Right atrium auricular region (tissue), 2 donors: Measurements from ENCODE around the gene RPTOR. TPM values are rescaled to one million over a fixed set of nuclear protein-coding genes. Genes with fewer than 3 reads are reported as not detected.

ENCODE experiments used
- DNase-seq: peaks from one replicate; pipeline ENCODE4 v3.0.0-alpha.2; 2019; ENCODE audit warnings: low spot score
- H3K27ac ChIP-seq, 2 donors: fragments of 200-600 bp; sonication (generic); 1 replicate in 1 of 2; 2 replicates in 1 of 2; pipeline ENCODE4 v1.5.1; 2016 to 2019
- H3K27me3 ChIP-seq, 2 donors: fragments of 200-600 bp; sonication (generic); one replicate each; pipeline versions ENCODE4 v1.5.1 to v1.6.0; 2017 to 2019
- H3K36me3 ChIP-seq: fragments of 200-600 bp; sonication (generic); one replicate; pipeline ENCODE4 v1.5.1; 2016
- H3K4me1 ChIP-seq, 2 donors: fragments of 200-600 bp; sonication (generic); one replicate each; pipeline versions ENCODE4 v1.5.1 to v1.6.0; 2017 to 2019
- H3K4me3 ChIP-seq, 2 donors: fragments of 200-600 bp; sonication (generic); 1 replicate in 1 of 2; 2 replicates in 1 of 2; pipeline ENCODE4 v1.5.1; 2017 to 2019; ENCODE audit warnings: mild to moderate bottlenecking in 1 of 2, moderate library complexity in 1 of 2
- H3K9me3 ChIP-seq, 2 donors: fragments of 200-600 bp; sonication (generic); one replicate each; pipeline ENCODE4 v1.5.1; 2019
- CTCF ChIP-seq, 2 donors: fragments of 200-600 bp; sonication (generic); IDR thresholded peaks; one replicate each; pipeline ENCODE4 v1.5.1; 2019; ENCODE audit warnings: antibody characterized with exemption in 2 of 2
- total RNA-seq, 2 donors: library from RNA; depleted of rRNA; stranded (reverse); fragments of >200 nt; gene quantifications; one replicate each; pipeline ENCODE4 v1.1.0, GENCODE V29; 2016

RPTOR gene
- total RNA-seq, 2 donors from 2014 or later: 19.9 to 22.6 TPM

- H3K9me3 ChIP-seq: no peaks in the 10 kb centered on the region
- peaks cover 50% of the 10 kb centered on the region for H3K36me3 ChIP-seq
- TF ChIP-seq CTCF (IDR thresholded peaks at IDR 0.05): no peak
- H3K4me3 ChIP-seq: no peak overlapping the region
- H3K27ac ChIP-seq: no peak overlapping the region
- no peak for DNase-seq
- no peaks in the 10 kb centered on the region for H3K4me1 ChIP-seq
- no peaks in the 10 kb centered on the region for H3K27me3 ChIP-seq
These were observed 341.4 kb downstream of the RPTOR start for GRCh38 chr17:80885947-80886582.

- DNase-seq: no peak
These were observed 342.3 kb downstream of the RPTOR start for GRCh38 chr17:80886641-80887573.

GRCh38 chr17:80887639-80888175 lies 343.1 kb downstream of the RPTOR start:
- no peaks in the 10 kb centered on the region for H3K27me3 ChIP-seq
- no peak for TF ChIP-seq CTCF (IDR thresholded peaks at IDR 0.05)
- peaks cover 40% of the 10 kb centered on the region for H3K36me3 ChIP-seq
- no peak for DNase-seq
- no peak overlapping the region for H3K4me3 ChIP-seq
- no peak overlapping the region for H3K27ac ChIP-seq
- H3K9me3 ChIP-seq: no peaks in the 10 kb centered on the region
- peaks cover 0 to 16% of the 10 kb centered on the region in 2 donors for H3K4me1 ChIP-seq

More at GRCh38 chr17:80886641-80887573, 342.3 kb downstream of the RPTOR start:
- Histone ChIP-seq H3K4me1 (peaks cover 0 to 8% of the 10 kb centered on the region in 2 donors), H3K4me3 (no peak overlapping the region), H3K9me3 (no peaks in the 10 kb centered on the region), H3K27me3 (no peaks in the 10 kb centered on the region), H3K36me3 (peaks cover 43% of the 10 kb centered on the region), H3K27ac (no peak overlapping the region)
- no peak for TF ChIP-seq CTCF (IDR thresholded peaks at IDR 0.05)

GRCh38 chr17:80888276-80889160 lies 343.9 kb downstream of the RPTOR start:
- H3K4me1 ChIP-seq: peaks cover 0 to 16% of the 10 kb centered on the region in 2 donors
- no peaks in the 10 kb centered on the region for H3K9me3 ChIP-seq
- no peak for TF ChIP-seq CTCF (IDR thresholded peaks at IDR 0.05)
- no peak for DNase-seq
- H3K27ac ChIP-seq: no peak overlapping the region
- H3K27me3 ChIP-seq: no peaks in the 10 kb centered on the region
- no peak overlapping the region for H3K4me3 ChIP-seq
- peaks cover 33% of the 10 kb centered on the region for H3K36me3 ChIP-seq
